ENCODE results near the gene AGAP1. TPM values are rescaled to one million over a fixed set of nuclear protein-coding genes. Genes with fewer than 3 reads are reported as not detected.

AGAP1 gene
- total RNA-seq, 1 experiment from 2014 or later = 25.8 TPM

DNA sequence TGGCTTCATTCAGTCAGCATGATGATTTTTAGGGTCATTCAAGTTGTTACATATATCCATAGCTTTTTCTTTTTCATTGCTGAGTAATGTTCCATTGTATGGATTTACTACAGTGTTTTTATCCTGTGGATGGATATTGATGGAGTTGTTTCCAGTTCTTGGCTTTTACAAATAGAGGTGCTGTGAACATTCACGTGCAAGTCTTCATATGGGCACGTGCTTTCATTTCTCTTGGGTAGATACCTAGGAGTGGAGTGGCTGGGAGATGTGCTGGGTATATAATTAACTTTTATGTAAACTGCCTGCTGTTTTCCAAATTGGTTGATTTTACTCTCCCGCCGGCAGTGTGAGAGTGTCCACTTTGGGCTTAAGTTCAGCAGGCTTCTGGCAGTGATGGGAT, 16.5 kb downstream of the AGAP1 start:
- peaks cover 3% of the 10 kb centered on the region for H4K20me1 ChIP-seq (ENCODE audit: control insufficient read depth, insufficient read depth, insufficient read length)
- H3K27ac Mint-ChIP-seq = no peak overlapping the region
- H3K9me3 Mint-ChIP-seq = peaks cover 3 to 4% of the 10 kb centered on the region in 2 experiments

More for the DNA sequence above, 16.5 kb downstream of the AGAP1 start:
- no peak overlapping the region for H2AK5ac ChIP-seq (ENCODE audit: insufficient read length, low read length)
- Mint-ChIP-seq H3K36me3 (ENCODE audit: insufficient read depth in 1 of 3, low read depth in 3 of 3) (peaks cover 4 to 14% (median 4%) of the 10 kb centered on the region in 3 experiments; a peak in 6 of 7 replicates), H3K4me3 (no peak overlapping the region), H3K27me3 (ENCODE audit: low read depth) (no peaks in the 10 kb centered on the region), H3K4me1 (peaks cover 39 to 44% of the 10 kb centered on the region in 2 experiments)
- no peak for DNase-seq
- H3K27ac ChIP-seq (ENCODE audit: insufficient read length, low read depth, low read length) = no peak overlapping the region
- peaks cover 13% of the 10 kb centered on the region; the same call in 1 of the 2 replicates for H3K79me2 ChIP-seq (ENCODE audit: insufficient read depth, low read length)
- H3K79me1 ChIP-seq (ENCODE audit: insufficient read depth, low read depth, low read length, poor library complexity, severe bottlenecking) = peaks cover 9% of the 10 kb centered on the region
- H2BK15ac ChIP-seq (ENCODE audit: low read depth, low read length) = no peak overlapping the region
- H2BK20ac ChIP-seq (ENCODE audit: low read depth, low read length, poor library complexity, severe bottlenecking) = no peak overlapping the region
- H2BK5ac ChIP-seq (ENCODE audit: insufficient read length, low read length) = no peak overlapping the region
- H3K27me3 ChIP-seq (ENCODE audit: insufficient read depth, low read length) = peaks cover 2% of the 10 kb centered on the region; the same call in 1 of the 2 replicates
- H3T11ph ChIP-seq (ENCODE audit: low read length) = no peak overlapping the region
- no peak overlapping the region for H3K4me2 ChIP-seq (ENCODE audit: insufficient read depth, insufficient read length, low read length)
- no peak overlapping the region for H3K56ac ChIP-seq (ENCODE audit: insufficient read length, low read depth, low read length)
- no peak for TF ChIP-seq CTCF (conservative IDR thresholded peaks at IDR 0.05)
- H3K4ac ChIP-seq (ENCODE audit: low read depth, low read length) = no peak overlapping the region
- H3K4me1 ChIP-seq (ENCODE audit: insufficient read depth, low read length) = peaks cover 4% of the 10 kb centered on the region; the same call in 1 of the 2 replicates
- no peak overlapping the region for H4K5ac ChIP-seq (ENCODE audit: insufficient read length, low read depth, low read length)
- no peak overlapping the region for H3K18ac ChIP-seq (ENCODE audit: insufficient read length, low read depth, low read length)
- H2AFZ ChIP-seq (ENCODE audit: low read length) = no peak overlapping the region
- H3K23ac ChIP-seq (ENCODE audit: insufficient read length, low read depth, low read length) = no peak overlapping the region
- no peak overlapping the region for H4K91ac ChIP-seq (ENCODE audit: insufficient read length, low read depth, low read length)
- H2BK12ac ChIP-seq (ENCODE audit: insufficient read length, low read depth, low read length) = no peak overlapping the region
- no peaks in the 10 kb centered on the region for H3K23me2 ChIP-seq (ENCODE audit: insufficient read length, low read depth, low read length, poor library complexity, severe bottlenecking)
- no peak overlapping the region for H3K9ac ChIP-seq (ENCODE audit: extremely low read depth, insufficient read length, low read length)
- no peak overlapping the region for H3K14ac ChIP-seq (ENCODE audit: insufficient read depth, low read length)
- no CpG with 5 or more reads among the region's 4 CpGs for WGBS (ENCODE audit: extremely low coverage, insufficient read length, low lambda C conversion rate)
- H3K9me3 ChIP-seq (ENCODE audit: control insufficient read depth, low read depth, low read length) = no peaks in the 10 kb centered on the region
- no peak overlapping the region for H4K8ac ChIP-seq (replicated peaks; ENCODE audit: insufficient read length, low read depth, low read length)
- no peak overlapping the region for H2BK120ac ChIP-seq (ENCODE audit: low read depth, low read length, poor library complexity, severe bottlenecking)

Data from H9 (cell line).